ENCODE data around the gene FFAR2. TPM values are rescaled to one million over a fixed set of nuclear protein-coding genes. Genes with fewer than 3 reads are reported as not detected.
A peak's percentile ranks its signal among the peaks of the same experiment; 100 is the strongest.

The FFAR2 gene
- total RNA-seq, 1 experiment from 2014 or later: not detected

DNA sequence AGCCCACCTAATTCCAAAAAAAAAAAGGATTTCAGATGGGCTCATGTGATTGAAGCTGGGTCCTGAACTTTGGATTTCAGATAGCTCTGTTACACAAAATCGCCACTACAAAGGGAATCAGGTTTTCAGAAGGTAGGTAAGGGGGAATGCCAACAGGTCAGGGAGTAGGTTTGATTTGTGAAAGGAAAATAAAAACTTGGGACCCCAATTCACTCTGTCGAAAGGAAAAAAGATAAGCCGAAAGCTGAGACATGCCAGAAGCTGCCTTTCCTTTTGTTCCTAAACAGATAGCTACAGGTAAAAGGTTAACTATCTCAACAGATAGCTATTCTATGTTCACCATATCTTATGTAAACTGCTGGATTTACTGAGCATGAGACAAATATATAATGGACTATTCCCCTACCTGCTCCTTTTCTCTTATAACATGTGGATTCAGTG lies 38.2 kb downstream of the FFAR2 start:
- no peak for DNase-seq (ENCODE audit: low read depth)

DNA sequence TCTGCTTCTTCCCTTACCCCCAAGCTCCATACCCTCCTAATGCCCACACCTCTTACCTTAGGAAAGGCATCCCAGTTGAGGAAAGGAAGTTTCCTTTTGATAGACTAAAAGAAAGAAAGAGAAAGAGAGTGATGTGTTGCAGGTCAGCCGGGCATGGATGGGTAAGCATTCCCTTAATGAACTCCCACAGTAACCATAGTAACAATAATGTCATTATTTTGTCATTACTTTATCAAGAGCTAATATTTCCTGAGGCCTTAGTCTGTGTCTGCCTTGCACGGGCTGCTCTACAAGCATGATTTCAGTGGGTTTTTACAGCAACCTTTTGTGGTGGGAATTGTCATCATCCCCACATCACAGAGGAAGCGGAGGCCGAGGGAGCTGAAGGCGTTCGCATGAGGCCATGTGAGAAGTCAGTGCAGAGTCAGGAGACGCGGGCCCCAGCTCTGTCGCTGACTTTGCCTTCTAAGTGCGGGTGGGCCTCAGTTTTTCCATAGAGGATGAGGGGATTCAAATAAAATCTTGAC lies 39.7 kb downstream of the FFAR2 start:
- no peak for DNase-seq (ENCODE audit: low read depth)

DNA sequence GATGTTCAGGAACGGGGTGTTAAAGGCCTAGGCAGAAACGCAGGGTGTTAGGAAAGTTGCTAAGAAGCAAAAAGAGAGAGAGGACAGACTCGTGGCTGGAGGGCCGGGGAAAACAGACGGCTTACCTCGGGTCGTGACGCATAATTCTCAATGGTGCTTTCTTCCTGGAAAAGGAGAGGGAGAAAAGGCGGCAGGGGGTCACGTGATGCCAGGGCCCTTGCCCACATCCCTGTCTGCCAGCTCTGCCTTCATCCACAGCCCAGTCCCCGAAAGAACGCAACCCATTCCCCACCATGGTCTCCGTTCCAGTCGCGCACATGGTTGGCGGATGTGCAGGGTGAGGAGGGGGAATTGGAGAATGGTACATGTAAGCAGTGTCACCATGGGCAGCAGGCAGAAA lies 40.6 kb downstream of the FFAR2 start:
- DNase-seq (ENCODE audit: low read depth): no peak

DNA sequence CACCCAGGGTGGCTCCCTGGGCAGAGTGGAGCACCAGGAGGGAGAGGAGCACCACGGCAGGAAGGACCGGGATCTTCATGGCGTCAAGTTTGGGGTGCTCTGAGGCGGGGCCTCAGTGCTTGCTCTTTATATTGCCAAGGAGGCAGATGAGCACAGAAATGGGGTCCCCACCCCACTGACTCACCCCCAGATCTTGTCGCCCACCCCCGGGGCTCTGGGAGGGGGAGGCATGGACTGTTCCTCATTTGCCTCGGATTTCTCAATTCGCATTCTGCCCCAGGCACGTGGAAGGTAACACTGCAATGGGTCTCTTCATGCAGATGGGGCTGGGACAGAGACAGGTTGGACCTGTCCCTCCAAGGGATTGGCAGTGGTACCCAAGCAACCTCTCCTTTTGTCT lies 42.3 kb downstream of the FFAR2 start, which contains the start of gene KRTDAP:
TSS of gene KRTDAP (minus strand) at position 101 of the 400 bp plus-strand sequence. CDS start at position 79, 22 bp downstream.
- no peak for DNase-seq (ENCODE audit: low read depth)

DNA sequence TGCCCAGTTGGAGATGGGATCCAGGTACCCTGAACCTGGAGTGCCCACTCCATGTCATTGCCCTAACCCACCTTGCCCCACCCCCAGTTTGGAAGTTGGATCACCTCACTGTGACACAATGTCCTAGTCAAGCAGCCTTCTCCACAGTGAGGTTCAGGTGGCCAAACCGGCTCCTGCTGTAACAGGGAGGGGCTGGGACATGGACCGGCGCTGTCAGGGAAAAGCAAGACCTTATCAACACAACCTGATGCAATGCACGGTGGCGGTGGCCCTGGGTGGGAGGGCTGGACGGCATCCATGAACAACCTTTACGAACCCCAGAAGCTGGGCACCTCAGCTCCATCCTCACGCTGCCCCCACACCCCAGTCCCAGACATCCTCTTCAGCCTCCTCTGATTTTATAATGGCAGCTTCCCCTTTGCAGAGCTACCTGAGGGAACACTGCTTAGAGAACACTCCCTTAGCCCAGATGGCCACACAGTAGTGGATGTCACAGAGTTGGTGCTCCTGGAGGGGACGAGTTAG lies 43.8 kb downstream of the FFAR2 start:
- DNase-seq (ENCODE audit: low read depth): no peak

DNA sequence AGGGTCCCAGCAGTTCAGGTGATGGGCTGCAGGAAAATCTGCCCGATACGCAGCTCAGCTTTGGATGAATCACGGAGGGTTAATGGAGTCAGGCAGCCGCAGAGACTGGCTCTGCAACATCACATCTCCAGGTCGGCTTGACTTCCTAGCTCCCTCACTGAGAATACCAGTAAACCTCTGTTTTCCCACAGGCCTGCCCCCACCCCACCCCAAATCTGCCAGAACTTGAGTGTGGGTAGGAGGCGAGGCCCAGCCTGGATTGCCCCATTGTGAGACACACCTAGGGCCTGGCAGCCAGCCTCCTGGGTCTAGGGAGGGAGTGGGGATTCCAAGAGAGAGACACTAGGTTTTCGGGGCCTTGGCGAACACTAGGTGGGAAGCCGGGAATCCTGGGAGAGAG lies 45.9 kb downstream of the FFAR2 start:
- DNase-seq (ENCODE audit: low read depth): no peak

DNA sequence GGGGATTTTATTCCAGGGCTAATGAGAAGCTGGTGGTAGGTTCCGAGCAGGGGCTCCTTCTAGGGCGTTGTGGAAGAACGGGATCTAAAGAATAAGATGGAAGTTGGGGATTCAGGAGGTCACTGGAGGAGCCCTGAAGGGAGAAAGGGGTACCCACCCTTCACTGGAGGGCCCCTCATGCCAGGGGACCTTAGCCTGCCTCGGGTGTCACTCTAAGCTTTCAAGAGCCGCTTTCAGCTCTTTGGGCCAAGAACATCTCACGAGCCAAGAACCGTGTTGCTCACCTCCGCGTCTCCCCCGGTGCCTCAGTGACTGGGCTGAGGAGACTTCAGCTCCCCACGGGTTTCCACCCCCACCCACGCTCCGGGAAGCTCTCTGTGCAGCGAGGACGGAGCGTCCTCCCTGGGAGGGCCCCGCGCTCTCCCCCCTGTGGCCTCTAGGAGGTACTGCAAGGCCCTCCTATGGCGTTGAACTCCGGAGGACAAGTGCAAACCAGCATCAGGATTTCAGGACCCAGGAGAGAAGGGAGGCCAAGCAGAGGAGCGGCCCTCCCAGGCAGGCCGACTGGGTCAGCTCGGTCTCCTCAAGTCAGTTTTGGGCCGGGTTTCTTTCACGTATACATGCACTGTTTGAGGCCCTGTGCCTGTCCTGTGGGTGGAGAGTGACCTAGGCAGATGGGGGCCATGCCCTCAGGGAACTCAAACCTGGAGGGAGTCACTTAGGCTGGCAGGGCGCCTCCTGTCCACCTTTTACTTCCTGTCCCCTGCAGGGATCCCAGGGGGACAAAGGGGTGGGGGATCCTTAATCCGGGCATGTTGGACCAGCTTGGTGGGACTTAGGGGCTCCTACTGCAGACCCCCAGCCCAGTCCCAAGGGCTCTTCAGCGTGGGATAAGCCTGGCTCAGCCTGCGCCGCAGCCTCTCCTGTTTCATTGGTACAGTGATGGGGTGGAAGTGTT lies 47.3 kb downstream of the FFAR2 start:
- peak; percentile 46 for DNase-seq (ENCODE audit: low read depth)

DNA sequence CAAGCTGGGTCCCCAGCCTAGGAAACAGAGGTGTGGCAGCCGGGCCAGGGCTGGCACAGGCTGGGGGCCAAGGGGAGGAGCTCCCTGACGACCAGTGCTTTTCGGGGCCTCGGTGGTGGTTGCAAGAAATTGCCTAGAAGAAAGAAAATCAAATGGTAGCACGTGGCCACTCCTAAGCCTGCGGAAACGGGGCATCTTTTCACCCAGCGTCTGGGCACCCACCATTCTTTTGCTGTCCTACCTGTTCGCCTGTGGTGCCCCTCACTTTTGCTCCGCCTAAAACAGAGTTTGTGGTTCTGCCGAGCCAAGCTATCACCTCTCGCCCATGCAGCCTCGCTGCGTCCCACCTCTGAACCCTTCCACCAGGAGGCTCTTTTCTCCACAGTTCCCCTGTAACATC lies 49.3 kb downstream of the FFAR2 start:
- DNase-seq (ENCODE audit: low read depth): no peak

DNA sequence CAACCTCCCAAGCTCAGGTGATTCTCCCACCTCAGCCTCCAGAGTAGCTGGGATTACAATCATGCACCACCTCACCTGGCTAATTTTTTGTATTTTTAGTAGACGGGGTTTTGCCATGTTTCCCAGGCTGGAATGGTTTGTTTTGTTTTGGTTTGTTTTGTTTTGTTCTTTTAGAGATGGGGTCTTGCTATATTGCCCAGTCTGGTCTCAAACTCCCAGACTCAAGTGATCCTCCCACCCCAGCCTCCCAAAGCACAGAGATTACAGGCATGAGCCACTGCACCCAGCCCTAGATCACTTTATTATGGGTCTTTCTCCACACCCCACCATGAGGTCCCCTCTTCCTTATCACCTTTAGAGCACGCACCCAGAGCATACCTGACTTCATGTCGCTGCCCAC lies 50.2 kb downstream of the FFAR2 start:
- no peak for DNase-seq (ENCODE audit: low read depth)

DNA sequence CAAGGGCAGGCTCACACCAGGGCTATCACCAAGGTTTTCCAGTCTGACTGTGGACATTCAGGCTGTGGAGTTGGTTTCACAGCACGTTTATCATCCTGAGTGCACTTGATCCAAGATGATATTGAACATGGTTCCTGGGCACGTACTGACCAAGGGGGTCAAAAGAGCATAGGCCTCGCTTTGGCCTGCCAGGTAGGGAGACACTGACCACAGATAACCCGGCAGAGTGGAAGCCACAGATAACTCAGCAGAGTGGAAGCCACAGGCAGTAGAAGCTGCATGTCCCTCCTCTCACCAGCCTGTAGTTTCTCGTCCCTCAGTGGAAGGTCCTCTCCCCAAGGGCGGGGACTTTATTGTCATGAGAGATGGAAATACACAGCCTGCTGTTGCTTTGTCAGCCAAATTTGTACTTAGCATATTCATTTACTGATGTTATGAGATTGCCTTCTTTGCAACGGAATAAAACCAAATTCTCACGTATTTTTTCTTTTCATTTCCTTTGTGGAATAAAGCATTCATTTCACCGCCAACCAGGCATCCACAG lies 51.0 kb downstream of the FFAR2 start:
- no peak for DNase-seq (ENCODE audit: low read depth)

DNA sequence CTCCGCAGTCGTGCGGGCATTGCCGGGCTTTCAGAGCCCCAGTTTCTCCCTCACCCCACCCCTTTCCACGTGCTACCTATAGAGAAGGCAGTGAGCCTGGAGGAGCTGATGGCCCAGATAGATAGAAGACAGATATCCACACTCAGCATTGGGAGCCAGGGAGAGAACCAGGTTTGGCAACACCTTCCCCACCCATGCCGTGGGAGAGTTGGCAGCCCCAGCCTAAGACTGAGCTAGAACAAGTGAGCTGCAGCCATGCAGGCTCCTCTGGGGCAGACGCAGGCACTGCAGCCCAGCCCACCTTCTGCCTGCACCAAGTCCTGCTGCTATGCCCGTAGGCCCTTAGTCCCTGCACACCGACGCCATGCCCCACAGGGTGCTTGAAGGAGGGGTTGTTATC lies 52.6 kb downstream of the FFAR2 start:
- DNase-seq (ENCODE audit: low read depth): no peak

Other genes with a start within 250 kb of the FFAR2 start
- not detected in 2 replicates for gene FAM187B, start 219.5 kb upstream of the FFAR2 start, total RNA-seq (2014; rRNA removed; shearing (Covaris generic))
- gene LSR, start 199.3 kb upstream of the FFAR2 start, total RNA-seq (2014; rRNA removed; shearing (Covaris generic)): 0.07 TPM in 1 of 2 replicates, not detected in the other
- gene USF2, start 179.3 kb upstream of the FFAR2 start, total RNA-seq (2014; rRNA removed; shearing (Covaris generic)): 38.6 and 66.5 TPM in 2 replicates
- not detected in 2 replicates for gene HAMP, start 165.7 kb upstream of the FFAR2 start, total RNA-seq (2014; rRNA removed; shearing (Covaris generic))
- gene MAG, start 156.1 kb upstream of the FFAR2 start, total RNA-seq (2014; rRNA removed; shearing (Covaris generic)): not detected in 2 replicates
- 1.5 TPM in 1 of 2 replicates, not detected in the other for gene CD22, start 119.1 kb upstream of the FFAR2 start, total RNA-seq (2014; rRNA removed; shearing (Covaris generic))
- gene FFAR1, start 100.4 kb upstream of the FFAR2 start, total RNA-seq (2014; rRNA removed; shearing (Covaris generic)): not detected in 2 replicates
- gene FFAR3, start 89.8 kb upstream of the FFAR2 start, total RNA-seq (2014; rRNA removed; shearing (Covaris generic)): not detected in 2 replicates
- gene GPR42, start 77.2 kb upstream of the FFAR2 start, total RNA-seq (2014; rRNA removed; shearing (Covaris generic)): not detected in 2 replicates
- gene KRTDAP, start 42.2 kb downstream of the FFAR2 start, total RNA-seq (2014; rRNA removed; shearing (Covaris generic)): not detected in 2 replicates
- 6.7 and 34.4 TPM in 2 replicates for gene DMKN, start 65.4 kb downstream of the FFAR2 start, total RNA-seq (2014; rRNA removed; shearing (Covaris generic))
- 0.25 and 0.49 TPM in 2 replicates for gene SBSN, start 80.1 kb downstream of the FFAR2 start, total RNA-seq (2014; rRNA removed; shearing (Covaris generic))
- gene GAPDHS, start 85.2 kb downstream of the FFAR2 start, total RNA-seq (2014; rRNA removed; shearing (Covaris generic)): not detected in 2 replicates
- 106 and 116 TPM in 2 replicates for gene TMEM147, start 97.4 kb downstream of the FFAR2 start, total RNA-seq (2014; rRNA removed; shearing (Covaris generic))
- not detected in 2 replicates for gene ATP4A, start 115.4 kb downstream of the FFAR2 start, total RNA-seq (2014; rRNA removed; shearing (Covaris generic))
- not detected in 2 replicates for gene PMIS2, start 137.9 kb downstream of the FFAR2 start, total RNA-seq (2014; rRNA removed; shearing (Covaris generic))
- 9.1 and 10.1 TPM in 2 replicates for gene HAUS5, start 164.5 kb downstream of the FFAR2 start, total RNA-seq (2014; rRNA removed; shearing (Covaris generic))
- 97.1 and 128 TPM in 2 replicates for gene RBM42, start 180.8 kb downstream of the FFAR2 start, total RNA-seq (2014; rRNA removed; shearing (Covaris generic))
- 0.54 TPM in 1 of 2 replicates, not detected in the other for gene ETV2, start 193.5 kb downstream of the FFAR2 start, total RNA-seq (2014; rRNA removed; shearing (Covaris generic))
- 635 and 1,532 TPM in 2 replicates for gene COX6B1, start 200.1 kb downstream of the FFAR2 start, total RNA-seq (2014; rRNA removed; shearing (Covaris generic))
- gene UPK1A, start 218.3 kb downstream of the FFAR2 start, total RNA-seq (2014; rRNA removed; shearing (Covaris generic)): 0.47 TPM in 1 of 2 replicates, not detected in the other